Putamen (tissue), 1 donor: ENCODE measurements around the gene ARHGEF25.
"Not testable (repeated sequence)": the region's sequence is repeated elsewhere in the genome, so short reads cannot be mapped to it uniquely, and the experiment has no call there.

Experiments
- DNase-seq: peaks from one replicate; pipeline ENCODE4 v3.0.0-alpha.2; 2016; ENCODE audit warnings: low spot score

ARHGEF25 gene

GRCh38 chr12:57609101-57609780 is 2.0 kb upstream of the ARHGEF25 start:
- DNase-seq: no peak

DNA sequence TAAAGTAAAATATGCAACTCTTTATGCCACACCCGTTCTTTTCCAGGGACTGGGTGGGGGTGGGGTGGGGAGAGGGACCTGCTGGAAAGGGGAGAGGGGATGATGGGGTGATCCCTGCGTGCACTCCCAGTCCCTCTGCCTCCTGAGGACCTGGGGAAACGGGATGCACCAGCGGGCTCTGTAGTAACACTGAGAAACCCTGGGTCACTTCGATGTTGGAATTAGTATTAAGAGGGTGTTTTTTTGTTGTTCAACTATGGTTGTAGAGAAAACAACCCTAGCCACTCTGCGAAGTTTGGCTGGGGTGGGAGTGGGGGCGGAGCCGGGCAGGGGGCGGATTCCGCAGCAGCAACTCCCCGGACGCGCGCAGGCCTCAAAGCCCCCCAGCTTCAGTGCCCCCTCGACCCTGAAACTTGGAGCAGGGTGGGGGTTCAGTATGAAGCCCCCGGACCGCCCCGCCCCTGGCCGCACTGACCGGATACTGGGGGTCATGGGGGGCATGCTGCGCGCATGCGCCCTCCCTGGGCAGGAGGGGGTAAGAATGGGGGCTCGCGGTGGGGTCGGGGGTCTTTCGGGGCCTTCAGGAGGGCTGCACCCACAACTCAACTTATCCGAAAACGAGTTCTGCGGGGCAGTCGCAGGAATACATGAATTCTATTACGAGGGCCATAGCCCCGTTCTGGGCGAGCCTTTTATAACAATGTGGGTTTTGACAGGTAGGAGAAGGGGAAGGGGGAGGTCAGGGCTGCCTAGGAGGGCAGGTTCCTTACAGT is 1.3 kb upstream of the ARHGEF25 start:
- no peak for DNase-seq

- no peak for DNase-seq
Observed at GRCh38 chr12:57610554-57611107, 604 bp upstream of the ARHGEF25 start.

- no peak for DNase-seq
Observed at GRCh38 chr12:57611827-57612710, 834 bp downstream of the ARHGEF25 start.

GRCh38 chr12:57612711-57613426 is 1.6 kb downstream of the ARHGEF25 start:
- no peak for DNase-seq

DNA sequence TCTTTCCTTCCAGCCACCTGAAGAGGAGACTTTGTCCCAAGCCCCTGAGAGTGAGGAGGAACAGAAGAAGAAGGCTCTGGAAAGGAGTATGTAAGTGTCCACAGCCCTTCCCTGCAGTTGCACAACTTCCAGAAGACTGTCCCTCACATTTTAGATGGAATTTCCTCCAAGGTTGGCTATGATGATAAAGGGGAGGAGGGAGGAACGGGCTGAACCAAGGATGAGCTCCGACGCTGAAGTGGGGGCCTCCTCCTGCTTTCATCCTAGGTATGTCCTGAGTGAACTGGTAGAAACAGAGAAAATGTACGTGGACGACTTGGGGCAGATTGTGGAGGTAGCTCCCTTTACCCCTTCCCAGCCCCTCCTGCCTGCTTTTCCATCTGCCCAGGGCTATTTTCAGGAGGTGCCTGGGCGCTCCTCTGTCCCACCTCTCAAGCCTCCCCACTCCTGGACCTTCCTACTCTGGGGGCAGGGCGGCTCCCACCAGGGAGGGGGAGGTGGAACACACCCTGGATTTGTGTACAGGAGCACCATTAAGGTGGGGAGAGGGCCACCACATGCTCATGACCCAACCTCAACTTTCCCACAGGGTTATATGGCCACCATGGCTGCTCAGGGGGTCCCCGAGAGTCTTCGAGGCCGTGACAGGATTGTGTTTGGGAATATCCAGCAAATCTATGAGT is 2.3 kb downstream of the ARHGEF25 start:
- no peak for DNase-seq

GRCh38 chr12:57614178-57614947 is 3.1 kb downstream of the ARHGEF25 start:
- DNase-seq: no peak

GRCh38 chr12:57614948-57615500 is 3.8 kb downstream of the ARHGEF25 start:
- DNase-seq: no peak

GRCh38 chr12:57615637-57616036 is 4.4 kb downstream of the ARHGEF25 start:
- DNase-seq: no peak

DNA sequence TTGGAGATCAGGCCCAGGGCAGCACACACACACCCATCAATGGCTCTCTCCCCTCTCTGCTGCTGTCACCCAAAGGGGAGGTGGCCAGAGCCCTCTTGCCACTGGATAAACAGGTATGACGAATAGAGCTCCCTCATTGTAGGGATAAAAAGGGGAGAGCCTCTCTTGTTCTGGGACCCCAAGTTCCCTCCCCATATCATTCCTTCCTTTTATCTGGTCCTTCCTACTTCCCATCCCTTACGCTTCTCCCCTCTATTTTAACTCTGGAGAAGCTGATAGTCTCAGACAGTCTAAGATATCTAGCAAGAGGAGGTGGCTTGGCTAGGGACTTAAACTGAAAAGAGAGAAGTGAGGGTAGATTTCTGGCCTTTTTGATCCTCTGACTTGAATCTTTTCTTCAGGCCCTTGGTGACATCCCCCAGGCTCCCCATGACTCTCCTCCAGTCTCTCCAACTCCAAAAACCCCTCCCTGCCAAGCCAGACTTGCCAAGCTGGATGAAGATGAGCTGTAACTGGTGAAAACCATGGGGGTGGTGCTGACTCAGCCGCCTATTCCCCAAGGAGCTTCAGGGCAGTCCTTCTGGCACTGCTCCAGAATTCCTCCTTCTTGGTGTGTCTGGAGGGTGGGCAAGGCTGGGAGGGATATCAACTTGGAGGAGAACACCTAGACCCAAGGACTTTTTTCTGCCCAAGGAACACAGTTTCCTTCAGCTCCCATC is 5.3 kb downstream of the ARHGEF25 start:
- no peak for DNase-seq

GRCh38 chr12:57617942-57618341 is 6.7 kb downstream of the ARHGEF25 start:
- no peak for DNase-seq

DNA sequence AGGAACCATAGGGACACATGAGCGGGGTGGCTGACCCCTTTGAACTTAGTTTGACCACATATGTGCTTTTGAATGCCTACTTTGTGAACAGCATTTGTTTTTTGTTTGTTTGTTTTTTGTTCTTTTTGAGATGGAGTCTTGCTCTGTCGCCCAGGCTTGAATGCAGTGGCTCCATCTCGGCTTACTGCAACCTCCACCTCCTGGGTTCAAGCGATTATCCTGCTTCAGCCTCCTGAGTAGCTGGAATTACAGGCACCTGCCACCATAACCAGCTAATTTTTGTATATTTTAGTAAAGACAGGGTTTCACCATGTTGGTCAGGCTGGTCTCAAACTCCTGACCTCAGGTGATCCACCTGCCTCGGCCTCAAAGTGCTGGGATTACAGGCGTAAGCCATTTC is 7.2 kb downstream of the ARHGEF25 start:
- DNase-seq: not testable (repeated sequence)

DNA sequence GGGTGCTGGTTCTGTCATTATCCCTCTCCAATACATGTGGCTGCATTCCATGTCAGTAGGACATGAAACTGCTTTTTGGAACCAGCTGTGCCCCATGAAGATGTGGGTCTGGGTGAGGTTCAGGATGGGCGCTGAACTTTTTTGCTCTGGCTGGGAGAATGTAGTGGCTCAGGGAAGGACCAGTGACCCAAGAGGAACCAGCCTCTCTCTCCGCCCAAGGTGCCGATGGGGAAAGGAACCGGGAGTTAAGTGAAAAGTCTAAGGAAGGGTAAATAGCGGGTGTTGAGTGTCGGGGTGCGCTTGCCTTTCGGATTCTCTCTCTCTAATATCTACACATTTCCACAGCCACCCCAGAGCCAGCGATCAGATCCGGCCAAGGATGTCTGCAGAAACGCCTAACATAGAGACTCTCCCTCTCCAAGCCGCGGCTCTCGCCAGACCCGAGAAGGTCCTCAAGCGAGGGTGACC is 7.8 kb downstream of the ARHGEF25 start:
- no peak for DNase-seq

GRCh38 chr12:57619434-57620244 is 8.4 kb downstream of the ARHGEF25 start:
- no peak for DNase-seq

DNA sequence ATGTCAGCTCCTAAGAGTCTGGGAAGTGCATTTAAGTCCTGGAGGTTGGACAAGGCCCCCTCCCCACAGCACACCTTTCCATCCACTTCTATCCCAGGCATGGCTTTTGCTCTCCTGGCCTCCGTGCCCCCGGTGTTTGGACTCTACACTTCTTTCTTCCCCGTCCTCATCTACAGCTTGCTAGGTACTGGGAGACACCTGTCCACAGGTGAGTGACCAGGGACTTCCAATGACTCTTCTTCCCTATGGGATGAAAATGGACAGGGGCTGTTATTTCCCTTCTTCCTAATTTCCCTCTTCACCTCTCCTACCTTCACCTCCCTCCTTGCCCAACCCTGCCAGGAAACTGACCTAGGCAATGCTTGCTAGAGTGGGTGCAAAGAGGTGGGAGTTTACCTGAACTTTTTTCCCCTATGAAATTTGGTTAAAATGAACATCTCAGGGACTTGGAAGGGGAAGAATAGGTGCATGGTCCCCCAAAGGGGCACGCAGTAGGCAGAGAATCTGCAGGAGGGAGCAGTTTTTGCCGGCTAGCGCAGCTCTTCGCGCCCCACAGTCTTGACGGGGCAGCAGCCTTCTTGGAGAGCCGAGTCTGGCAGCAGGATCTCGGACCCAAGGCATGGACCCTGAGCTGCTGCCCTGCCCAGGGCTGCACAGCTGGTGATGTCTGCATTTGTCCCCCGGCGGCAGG is 9.2 kb downstream of the ARHGEF25 start:
- no peak for DNase-seq

GRCh38 chr12:57620936-57621496 is 9.8 kb downstream of the ARHGEF25 start:
- no peak for DNase-seq
